GM21737 (cell line): ENCODE results near the gene SLC7A6OS.

Source experiments
- ATAC-seq: cut with Tn5 transposase; IDR thresholded peaks from one replicate; pipeline ENCODE4 v1.9.1; 2021; ENCODE audit warnings: mild to moderate bottlenecking, moderate library complexity; ENCODE audit not compliant: unreplicated experiment

Gene SLC7A6OS

DNA sequence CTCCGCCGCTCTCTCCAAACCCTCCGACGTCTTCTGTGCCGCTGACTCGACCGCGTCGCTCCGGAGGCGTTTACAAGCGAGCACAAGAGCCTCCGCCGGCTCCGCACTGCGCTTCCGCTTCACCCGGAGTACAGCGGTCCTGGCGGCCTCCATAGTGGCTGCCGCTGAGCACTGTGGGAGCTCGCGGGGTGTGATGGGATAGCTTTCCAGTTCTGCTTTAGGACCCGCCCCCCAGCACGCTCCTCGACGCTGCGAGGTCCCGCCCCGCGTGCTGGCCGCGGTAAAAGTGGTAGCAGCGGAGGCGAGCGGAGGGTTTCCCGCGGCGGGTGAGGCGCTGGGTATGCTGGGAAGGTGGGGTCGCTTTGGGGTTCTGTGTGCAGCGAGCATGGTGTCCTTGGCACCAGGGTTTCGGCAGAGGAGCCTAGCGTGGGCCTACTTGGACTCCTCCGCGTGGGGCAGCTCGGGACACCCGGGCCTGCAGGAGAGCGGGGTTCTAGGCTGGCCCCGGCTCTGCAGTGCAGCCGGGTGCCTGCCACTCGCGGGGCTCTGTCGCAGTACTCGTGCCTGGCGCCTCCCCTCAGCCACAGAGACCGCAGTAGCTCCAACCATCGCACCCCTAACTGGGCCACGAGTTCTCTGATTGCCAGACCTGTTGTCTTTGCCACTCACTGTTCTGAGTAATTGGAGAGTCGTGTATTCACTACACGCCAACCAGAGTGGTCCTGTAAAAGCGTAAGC lies at the start of gene SLC7A6OS, which contains the start of gene PRMT7:
TSS of gene SLC7A6OS (minus strand) at position 173 of the 738 bp plus-strand sequence. CDS start at position 153, 20 bp downstream.
TSS of gene PRMT7 (plus strand) at position 246 of the 738 bp plus-strand sequence. CDS start 4,961 bp downstream, outside the sequence.
- peak; percentile 96 for ATAC-seq

GRCh38 chr16:68359398-68360191 lies 48.8 kb upstream of the SLC7A6OS start:
- ATAC-seq: no peak

DNA sequence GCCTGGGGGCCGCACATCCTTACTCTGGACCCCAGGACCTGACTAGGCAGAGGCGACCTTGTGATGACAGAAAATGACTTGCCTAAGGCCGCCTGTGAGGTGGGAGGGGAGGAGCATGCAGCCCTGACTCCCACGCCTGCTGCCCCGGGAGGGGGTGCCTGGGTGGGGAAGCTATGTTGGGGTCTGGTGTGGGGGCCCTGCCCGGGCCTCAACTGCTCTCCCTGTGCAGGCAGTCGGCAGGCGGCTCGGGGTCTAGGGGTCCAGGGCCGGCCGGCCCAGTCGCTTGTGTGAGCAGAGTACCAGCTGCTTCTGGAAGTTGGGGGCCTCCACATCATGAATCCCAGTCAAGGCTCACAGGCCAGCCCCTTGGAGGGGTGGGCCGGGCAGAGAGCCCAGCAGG lies 48.2 kb upstream of the SLC7A6OS start:
- no peak for ATAC-seq

GRCh38 chr16:68357923-68358322 lies 47.2 kb upstream of the SLC7A6OS start:
- ATAC-seq: no peak

GRCh38 chr16:68357521-68357922 lies 46.8 kb upstream of the SLC7A6OS start:
- no peak for ATAC-seq

DNA sequence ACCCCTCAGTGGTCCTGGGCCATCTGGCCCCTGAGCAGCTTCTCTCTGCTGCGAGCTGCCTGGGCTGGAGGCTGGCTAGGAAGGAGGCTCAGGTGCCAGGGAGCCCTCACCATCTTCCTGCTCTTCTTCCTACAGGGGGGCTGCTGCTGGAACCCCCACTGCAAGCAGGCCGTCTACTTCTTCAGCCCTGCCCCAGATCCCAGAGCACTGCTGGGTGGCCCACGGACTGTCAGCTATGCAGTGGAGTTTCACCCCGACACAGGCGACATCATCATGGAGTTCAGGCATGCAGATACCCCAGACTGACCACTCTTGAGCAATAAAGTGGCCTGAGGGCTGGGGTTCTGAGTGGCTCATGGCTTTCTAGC lies 46.2 kb upstream of the SLC7A6OS start:
- ATAC-seq: no peak

DNA sequence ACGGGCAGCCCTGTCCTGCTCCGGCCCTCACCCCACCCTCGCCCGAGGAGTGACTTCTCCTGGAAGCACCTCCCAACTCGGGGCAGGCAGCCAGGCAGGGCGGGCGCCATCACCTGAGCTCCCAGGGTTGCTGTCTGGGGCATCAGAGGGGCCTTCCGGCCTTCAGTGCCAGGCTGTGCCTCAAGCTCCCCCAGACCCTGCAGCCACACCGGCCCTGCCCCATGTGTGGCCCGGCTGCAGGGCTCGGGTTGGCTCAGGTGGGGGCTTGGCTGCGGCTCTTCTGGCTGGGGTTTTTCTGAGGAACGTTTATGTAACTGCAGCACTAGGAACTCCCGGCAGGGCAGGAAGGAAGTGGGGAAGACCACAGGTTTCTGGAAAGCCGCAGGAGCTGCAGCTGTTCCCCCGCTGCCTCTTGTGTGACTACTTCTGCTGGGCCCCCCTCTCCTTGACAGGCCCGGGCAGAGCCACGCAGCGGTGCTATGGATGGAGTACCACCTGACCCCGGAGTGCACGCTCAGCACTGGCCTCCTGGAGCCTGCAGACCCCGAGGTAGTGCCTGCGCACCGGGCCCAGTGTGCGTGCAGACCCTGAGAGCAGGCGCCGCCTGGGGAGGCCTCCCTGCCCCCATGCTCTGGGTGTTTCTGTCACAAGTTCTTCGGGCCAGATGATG lies 45.6 kb upstream of the SLC7A6OS start:
- peak; percentile 69 for ATAC-seq

- peak; percentile 2 for ATAC-seq
Observed at GRCh38 chr16:68355447-68356248, 44.9 kb upstream of the SLC7A6OS start.

DNA sequence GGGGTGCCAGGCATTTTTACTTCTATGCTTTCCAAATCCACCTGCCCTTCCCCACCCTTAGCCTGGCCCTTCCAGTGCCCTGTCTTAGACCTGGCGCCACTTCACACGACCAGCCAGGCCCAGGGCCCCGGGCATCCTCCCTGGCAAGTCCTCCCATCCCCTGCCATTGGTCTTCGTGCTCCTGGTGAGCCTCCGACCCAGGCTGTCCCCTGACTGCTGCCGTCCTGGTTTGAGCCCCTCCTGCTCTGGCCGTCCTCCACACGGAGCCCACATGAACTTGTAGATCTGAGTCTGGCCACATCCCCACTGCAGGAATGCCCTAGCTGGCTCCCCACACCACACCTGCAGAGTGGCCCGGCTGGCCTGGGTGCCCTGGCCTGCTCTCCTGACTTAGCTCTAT lies 44.1 kb upstream of the SLC7A6OS start:
- ATAC-seq: no peak

- no peak for ATAC-seq
Observed at GRCh38 chr16:68353366-68353765, 42.6 kb upstream of the SLC7A6OS start.

GRCh38 chr16:68351991-68352431 lies 41.3 kb upstream of the SLC7A6OS start:
- no peak for ATAC-seq

DNA sequence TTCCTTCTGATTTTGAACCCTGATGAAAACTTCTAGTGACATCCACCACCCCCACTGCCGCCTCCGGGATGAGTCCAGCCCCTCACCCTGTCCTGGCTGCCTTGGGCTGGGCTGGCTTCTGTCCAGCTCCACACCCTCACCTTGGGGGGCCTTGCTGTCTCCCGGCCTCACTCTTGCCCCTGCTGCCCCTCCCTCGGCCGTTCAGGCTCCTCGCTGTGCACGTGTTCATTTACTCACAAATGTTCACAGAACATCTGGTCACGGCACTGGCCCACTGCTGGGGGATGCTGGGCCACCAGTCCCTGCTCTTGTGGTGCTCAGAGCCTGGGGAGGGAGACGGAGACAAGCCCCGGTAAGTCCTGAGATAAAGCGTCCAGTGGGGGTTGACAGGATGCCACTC lies 40.7 kb upstream of the SLC7A6OS start:
- ATAC-seq: no peak

DNA sequence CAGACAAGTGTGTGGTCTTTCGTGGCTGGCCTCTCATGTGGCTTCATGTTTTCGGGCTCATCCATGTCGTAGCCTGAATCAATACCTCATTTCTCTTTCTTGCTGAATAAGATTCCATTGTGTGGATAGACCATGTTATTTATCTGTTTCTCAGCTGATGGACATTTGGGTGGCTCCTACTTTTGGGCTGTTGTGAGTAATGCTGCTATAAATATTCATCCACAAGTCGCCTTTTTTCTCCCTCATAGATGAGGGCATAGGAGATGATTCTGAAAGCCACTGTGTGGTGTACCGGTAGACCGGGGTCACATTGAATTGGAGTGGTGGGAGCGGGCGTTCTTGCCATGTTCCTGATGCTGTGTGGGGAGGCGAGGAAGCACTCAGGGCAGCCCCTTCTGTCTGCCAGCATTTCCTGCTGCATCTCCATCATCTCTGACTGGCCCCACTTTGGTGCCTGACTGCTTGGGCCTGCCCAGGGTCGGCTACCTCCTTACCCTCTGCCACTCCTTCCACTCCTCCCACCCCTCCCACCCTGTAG lies 40.1 kb upstream of the SLC7A6OS start:
- no peak for ATAC-seq

DNA sequence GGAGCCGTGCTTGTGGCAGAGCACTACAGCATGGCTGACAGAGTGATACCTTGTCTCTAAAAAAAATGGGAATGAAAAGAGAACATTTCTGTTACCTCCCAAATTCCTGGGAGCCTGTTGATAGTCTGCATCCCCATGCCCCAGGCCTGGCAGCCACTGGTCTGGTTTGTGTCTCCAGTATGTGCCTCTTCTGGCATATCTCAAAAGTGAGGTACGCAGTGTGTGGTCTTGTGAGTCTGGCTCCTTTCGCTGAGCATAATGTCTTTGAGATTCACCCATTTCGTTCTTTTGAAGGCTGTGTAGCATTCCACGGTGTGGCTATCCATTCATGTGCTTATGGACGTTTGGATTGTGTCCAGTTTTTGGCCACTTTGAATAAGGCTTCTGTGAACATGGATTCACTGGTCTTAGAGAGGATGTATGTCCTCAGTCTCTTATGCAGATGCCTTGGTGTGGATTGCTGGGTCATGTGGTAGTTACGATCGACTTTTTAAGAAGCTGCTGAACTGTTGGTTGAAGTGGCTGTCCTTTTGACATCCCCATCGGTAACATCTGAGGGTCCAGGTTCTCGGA lies 39.2 kb upstream of the SLC7A6OS start:
- no peak for ATAC-seq

DNA sequence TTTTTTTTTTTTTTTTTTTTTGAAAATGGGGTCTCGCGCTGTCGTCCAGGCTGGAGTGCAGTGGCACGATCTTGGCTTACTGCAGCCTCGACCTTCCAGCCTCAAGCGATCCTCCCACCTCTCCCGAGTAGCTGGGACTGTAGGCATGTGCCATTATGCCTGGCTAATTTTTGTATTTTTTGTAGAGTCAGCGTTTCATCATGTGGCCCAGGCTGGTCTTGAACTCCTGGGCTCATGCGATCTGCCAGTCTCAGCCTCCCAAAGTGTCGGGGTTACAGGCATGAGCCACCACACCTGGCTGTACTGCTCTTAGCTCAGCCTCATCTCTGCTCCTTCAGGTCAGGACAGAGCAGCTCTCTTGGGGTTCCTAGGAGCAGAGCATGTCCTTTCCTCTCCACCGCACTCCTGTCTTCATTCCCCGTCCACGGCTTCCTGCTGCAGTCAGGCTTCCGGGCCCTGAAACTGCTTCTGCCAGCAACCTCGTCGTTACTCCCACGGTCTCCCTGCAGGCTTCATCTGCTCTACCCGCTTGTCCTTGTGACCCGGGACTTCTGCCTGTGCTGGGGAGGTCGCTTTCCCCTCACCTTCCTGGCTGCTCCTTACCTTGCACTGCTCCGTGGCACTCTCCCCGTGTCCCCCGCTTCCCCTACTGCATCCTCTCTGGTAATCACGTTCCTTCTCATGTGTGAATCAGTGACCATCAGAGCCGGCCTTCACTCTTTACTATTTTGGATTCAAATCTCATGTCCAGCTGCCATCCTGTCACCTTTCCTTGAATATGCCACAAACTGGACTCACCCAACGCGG lies 38.1 kb upstream of the SLC7A6OS start:
- no peak for ATAC-seq

GRCh38 chr16:68347605-68348004 lies 36.9 kb upstream of the SLC7A6OS start:
- no peak for ATAC-seq

GRCh38 chr16:68346892-68347480 lies 36.2 kb upstream of the SLC7A6OS start:
- ATAC-seq: no peak

GRCh38 chr16:68345958-68346635 lies 35.4 kb upstream of the SLC7A6OS start:
- no peak for ATAC-seq
